HUES6 (cell line): Measurements from ENCODE around the gene PERM1.

Experiments
- H3K27ac ChIP-seq: 2 replicates; pipeline ENCODE4 v1.7.0; 2013; ENCODE audit warnings: low read depth, mild to moderate bottlenecking, low read length, inconsistent platforms
- H3K27me3 ChIP-seq: 2 replicates; pipeline ENCODE4 v1.6.1; 2013; ENCODE audit warnings: low read length; ENCODE audit not compliant: control insufficient read depth, insufficient read depth
- H3K36me3 ChIP-seq: 2 replicates; pipeline ENCODE4 v1.6.1; 2013; ENCODE audit warnings: low read length; ENCODE audit not compliant: control insufficient read depth, insufficient read depth
- H3K4me1 ChIP-seq: 2 replicates; pipeline ENCODE4 v1.6.1; 2013; ENCODE audit warnings: low read length; ENCODE audit not compliant: control insufficient read depth, insufficient read depth
- H3K4me3 ChIP-seq: 2 replicates; pipeline ENCODE4 v1.5.1; 2013; ENCODE audit warnings: low read depth, low read length
- H3K9ac ChIP-seq: one replicate; pipeline ENCODE4 v1.6.1; 2013; ENCODE audit warnings: mild to moderate bottlenecking, low read length
- H3K9me3 ChIP-seq: 2 replicates; pipeline ENCODE4 v1.6.1; 2013; ENCODE audit warnings: low read depth, low read length; ENCODE audit not compliant: control insufficient read depth, insufficient read depth

The PERM1 gene

GRCh38 chr1:965526-966134 is 16.3 kb downstream of the PERM1 start:
- H3K27me3 ChIP-seq = peaks cover 69% of the 10 kb centered on the region
- no peak overlapping the region for H3K9ac ChIP-seq
- H3K27ac ChIP-seq = no peak overlapping the region
- H3K36me3 ChIP-seq = peaks cover 33% of the 10 kb centered on the region
- peak overlapping the region; percentile 78; the same call in 1 of the 2 replicates for H3K4me3 ChIP-seq
- H3K9me3 ChIP-seq = no peaks in the 10 kb centered on the region
- peaks cover 22% of the 10 kb centered on the region for H3K4me1 ChIP-seq

GRCh38 chr1:964691-965525 is 17.0 kb downstream of the PERM1 start:
- no peak overlapping the region for H3K4me3 ChIP-seq
- peaks cover 66% of the 10 kb centered on the region for H3K27me3 ChIP-seq

GRCh38 chr1:963746-964525 is 18.0 kb downstream of the PERM1 start:
- H3K27me3 ChIP-seq = peaks cover 64% of the 10 kb centered on the region
- H3K4me1 ChIP-seq = peaks cover 17% of the 10 kb centered on the region
- H3K9ac ChIP-seq = no peak overlapping the region
- no peak overlapping the region for H3K4me3 ChIP-seq
- no peaks in the 10 kb centered on the region for H3K9me3 ChIP-seq
- H3K27ac ChIP-seq = no peak overlapping the region
- H3K36me3 ChIP-seq = peaks cover 33% of the 10 kb centered on the region

More at GRCh38 chr1:964691-965525, 17.0 kb downstream of the PERM1 start:
- peaks cover 33% of the 10 kb centered on the region for H3K36me3 ChIP-seq
- peaks cover 17% of the 10 kb centered on the region for H3K4me1 ChIP-seq
- H3K27ac ChIP-seq = no peak overlapping the region
- H3K9me3 ChIP-seq = no peaks in the 10 kb centered on the region
- no peak overlapping the region for H3K9ac ChIP-seq

GRCh38 chr1:963301-963651 is 18.6 kb downstream of the PERM1 start:
- peaks cover 57% of the 10 kb centered on the region for H3K27me3 ChIP-seq

GRCh38 chr1:962381-963300 is 19.3 kb downstream of the PERM1 start:
- H3K4me1 ChIP-seq = peaks cover 17% of the 10 kb centered on the region

More at GRCh38 chr1:963301-963651, 18.6 kb downstream of the PERM1 start:
- H3K36me3 ChIP-seq = peaks cover 33% of the 10 kb centered on the region
- H3K27ac ChIP-seq = no peak overlapping the region
- no peaks in the 10 kb centered on the region for H3K9me3 ChIP-seq
- H3K4me3 ChIP-seq = no peak overlapping the region
- H3K9ac ChIP-seq = no peak overlapping the region
- peaks cover 17% of the 10 kb centered on the region for H3K4me1 ChIP-seq

GRCh38 chr1:961132-961669 is 20.7 kb downstream of the PERM1 start:
- Histone ChIP-seq H3K9ac (no peak overlapping the region), H3K36me3 (peaks cover 43% of the 10 kb centered on the region), H3K4me1 (peaks cover 11% of the 10 kb centered on the region), H3K27ac (no peak overlapping the region), H3K27me3 (peaks cover 36% of the 10 kb centered on the region), H3K9me3 (no peaks in the 10 kb centered on the region), H3K4me3 (peak overlapping the region; percentile 99)

More at GRCh38 chr1:962381-963300, 19.3 kb downstream of the PERM1 start:
- peaks cover 33% of the 10 kb centered on the region for H3K36me3 ChIP-seq
- H3K4me3 ChIP-seq = no peak overlapping the region
- no peak overlapping the region for H3K9ac ChIP-seq
- no peaks in the 10 kb centered on the region for H3K9me3 ChIP-seq
- peaks cover 51% of the 10 kb centered on the region for H3K27me3 ChIP-seq
- H3K27ac ChIP-seq = no peak overlapping the region

- H3K4me1 ChIP-seq = peaks cover 5% of the 10 kb centered on the region
- H3K4me3 ChIP-seq = peak within 1 kb of the TSS; percentile 99
- H3K9me3 ChIP-seq = no peaks in the 10 kb centered on the region
- peak within 1 kb of the TSS; percentile 39 for H3K9ac ChIP-seq
- peaks cover 30% of the 10 kb centered on the region for H3K27me3 ChIP-seq
- no peak within 1 kb of the TSS for H3K27ac ChIP-seq
- peaks cover 50% of the 10 kb centered on the region for H3K36me3 ChIP-seq
These were observed 21.3 kb downstream of the PERM1 start, which contains the start of gene KLHL17 for GRCh38 chr1:960363-961131. KLHL17 (plus strand) TSS chr1:960584; CDS start chr1:960694, 110 bp downstream.

GRCh38 chr1:959731-960362 is 22.0 kb downstream of the PERM1 start:
- Histone ChIP-seq H3K4me1 (peaks cover 5% of the 10 kb centered on the region), H3K9ac (peak overlapping the region; percentile 39), H3K27ac (no peak overlapping the region), H3K4me3 (peak overlapping the region; percentile 99), H3K9me3 (no peaks in the 10 kb centered on the region), H3K27me3 (peaks cover 23% of the 10 kb centered on the region), H3K36me3 (peaks cover 51% of the 10 kb centered on the region)
